Measurements from ENCODE around the gene CD9.

CD9 gene

GRCh38 chr12:6276956-6277620, 76.9 kb downstream of the CD9 start:
- DNase-seq, result no peak

- DNase-seq, result no peak
Measured at GRCh38 chr12:6277982-6278438, 77.8 kb downstream of the CD9 start.

- no peak for DNase-seq
Measured at GRCh38 chr12:6278439-6279255, 78.4 kb downstream of the CD9 start.

- no peak for DNase-seq
Measured at GRCh38 chr12:6279256-6279628, 79.0 kb downstream of the CD9 start.

- no peak for DNase-seq
Measured at GRCh38 chr12:6279631-6280030, 79.4 kb downstream of the CD9 start.

GRCh38 chr12:6280053-6280469, 79.9 kb downstream of the CD9 start:
- no peak for DNase-seq

GRCh38 chr12:6280672-6281071, 80.5 kb downstream of the CD9 start:
- DNase-seq, result no peak

- DNase-seq, result no peak
Measured at GRCh38 chr12:6281081-6281809, 81.0 kb downstream of the CD9 start.

- no peak for DNase-seq
Measured at GRCh38 chr12:6282453-6282840, 82.2 kb downstream of the CD9 start.

- no peak for DNase-seq
Measured at GRCh38 chr12:6284273-6284672, 84.1 kb downstream of the CD9 start.

- peak; percentile 5 for DNase-seq
Measured at GRCh38 chr12:6285063-6285477, 84.9 kb downstream of the CD9 start.

GRCh38 chr12:6285532-6286306, 85.5 kb downstream of the CD9 start:
- DNase-seq, result no peak
